ENCODE results near the gene GBGT1. TPM values are rescaled to one million over a fixed set of nuclear protein-coding genes. Genes with fewer than 3 reads are reported as not detected.

The GBGT1 gene
- total and polyA plus RNA-seq, 4 donors, result 6.1 to 42.9 (median 23.2) TPM

GRCh38 chr9:133128152-133128551 lies 35.6 kb downstream of the GBGT1 start:
- no peak for TF ChIP-seq CTCF (IDR thresholded peaks at IDR 0.05; ENCODE audit: control extremely low read depth, extremely low read depth)
- Histone ChIP-seq H3K36me3 (ENCODE audit: control insufficient read depth in 4 of 4, insufficient read depth in 4 of 4, low read length in 4 of 4) (no peaks in the 10 kb centered on the region), H3K4me1 (ENCODE audit: control insufficient read depth in 5 of 5, insufficient read depth in 5 of 5, low read length in 5 of 5) (peaks cover 4 to 35% (median 11%) of the 10 kb centered on the region in 5 donors), H3K9me3 (ENCODE audit: control insufficient read depth in 4 of 4, insufficient read depth in 3 of 4, low read length in 3 of 4) (no peaks in the 10 kb centered on the region), H3K9ac (ENCODE audit: insufficient read depth in 1 of 2, low read length in 2 of 2) (no peak overlapping the region), H3K27ac (ENCODE audit: low read depth in 1 of 2, low read length in 1 of 2) (peak overlapping the region in 1 of 2 donors; percentile 76), H3K4me3 (no peak overlapping the region), H3K27me3 (ENCODE audit: control insufficient read depth in 3 of 3, insufficient read depth in 3 of 3, low read length in 2 of 3) (no peaks in the 10 kb centered on the region)
- ATAC-seq (ENCODE audit: insufficient read depth, low FRiP score), result no peak
- 90 to 91% methylated on average over 13 of the region's 13 CpGs for WGBS, 2 donors
- no peak for DNase-seq

- Histone ChIP-seq H3K27me3 (ENCODE audit: control insufficient read depth in 3 of 3, insufficient read depth in 3 of 3, low read length in 2 of 3) (no peaks in the 10 kb centered on the region), H3K9me3 (ENCODE audit: control insufficient read depth in 4 of 4, insufficient read depth in 3 of 4, low read length in 3 of 4) (no peaks in the 10 kb centered on the region), H3K9ac (ENCODE audit: insufficient read depth in 1 of 2, low read length in 2 of 2) (no peak overlapping the region), H3K4me1 (ENCODE audit: control insufficient read depth in 5 of 5, insufficient read depth in 5 of 5, low read length in 5 of 5) (peaks cover 5 to 30% (median 8%) of the 10 kb centered on the region in 5 donors), H3K27ac (ENCODE audit: low read depth in 1 of 2, low read length in 1 of 2) (peak overlapping the region; percentile 65 to 76), H3K4me3 (no peak overlapping the region), H3K36me3 (ENCODE audit: control insufficient read depth in 4 of 4, insufficient read depth in 4 of 4, low read length in 4 of 4) (no peaks in the 10 kb centered on the region)
- WGBS, 2 donors, result 75 to 90% methylated on average over 23 of the region's 23 CpGs
- no peak for TF ChIP-seq CTCF (IDR thresholded peaks at IDR 0.05; ENCODE audit: control extremely low read depth, extremely low read depth)
- ATAC-seq (ENCODE audit: insufficient read depth, low FRiP score) (peak; percentile 38), DNase-seq (no peak)
Measured at GRCh38 chr9:133127340-133127981, 36.3 kb downstream of the GBGT1 start.

- TF ChIP-seq CTCF (IDR thresholded peaks at IDR 0.05; ENCODE audit: control extremely low read depth, extremely low read depth), result no peak
- Histone ChIP-seq H3K9ac (ENCODE audit: insufficient read depth in 1 of 2, low read length in 2 of 2) (no peak overlapping the region), H3K27ac (ENCODE audit: low read depth in 1 of 2, low read length in 1 of 2) (peak overlapping the region; percentile 65 to 76), H3K9me3 (ENCODE audit: control insufficient read depth in 4 of 4, insufficient read depth in 3 of 4, low read length in 3 of 4) (no peaks in the 10 kb centered on the region), H3K36me3 (ENCODE audit: control insufficient read depth in 4 of 4, insufficient read depth in 4 of 4, low read length in 4 of 4) (no peaks in the 10 kb centered on the region), H3K27me3 (ENCODE audit: control insufficient read depth in 3 of 3, insufficient read depth in 3 of 3, low read length in 2 of 3) (no peaks in the 10 kb centered on the region), H3K4me3 (no peak overlapping the region), H3K4me1 (ENCODE audit: control insufficient read depth in 5 of 5, insufficient read depth in 5 of 5, low read length in 5 of 5) (peaks cover 5 to 36% (median 8%) of the 10 kb centered on the region in 5 donors)
- ATAC-seq (ENCODE audit: insufficient read depth, low FRiP score), result no peak
- DNase-seq, result peak in 1 of 3 donors; percentile 24
- WGBS, 2 donors, result 85 to 86% methylated on average over 15 to 17 of the region's 17 CpGs
Measured at GRCh38 chr9:133126697-133127339, 36.9 kb downstream of the GBGT1 start.
